Progenitor cell of endocrine pancreas (in vitro differentiated cells): ENCODE measurements around the gene TMEM176B. TPM values are rescaled to one million over a fixed set of nuclear protein-coding genes. Genes with fewer than 3 reads are reported as not detected.

Experiments
- DNase-seq: peaks from one replicate; pipeline ENCODE4 v3.0.0; 2021; ENCODE audit warnings: low spot score; ENCODE audit not compliant: unreplicated experiment
- H3K27ac Mint-ChIP-seq: 2 replicates; pipeline ENCODE4 v1.8.0; 2021; ENCODE audit warnings: mild to moderate bottlenecking, moderate library complexity, mixed read lengths
- H3K27me3 Mint-ChIP-seq: 2 replicates; pipeline ENCODE4 v1.8.0; 2021; ENCODE audit warnings: mixed read lengths
- H3K36me3 Mint-ChIP-seq: 2 replicates; pipeline ENCODE4 v1.8.0; 2022; ENCODE audit warnings: mixed read lengths; ENCODE audit not compliant: insufficient read depth
- H3K4me1 Mint-ChIP-seq: 2 replicates; pipeline ENCODE4 v1.8.0; 2021; ENCODE audit warnings: low read depth, mixed read lengths
- H3K4me3 Mint-ChIP-seq: 2 replicates; pipeline ENCODE4 v1.8.0; 2021; ENCODE audit warnings: low read depth, mild to moderate bottlenecking, moderate library complexity, mixed read lengths
- H3K9me3 Mint-ChIP-seq: 2 replicates; pipeline ENCODE4 v1.8.0; 2021; ENCODE audit warnings: low read depth, mixed read lengths
- total RNA-seq: library from RNA; stranded (reverse); gene quantifications from 2 replicates; pipeline ENCODE4 v1.2.1, GENCODE V29; 2021
- TF ChIP-seq, protein P1 (sequence below): fragments of 200-600 bp; sonication (generic); IDR thresholded peaks from one replicate; pipeline ENCODE4 v1.5.0; 2021; ENCODE audit warnings: antibody characterized with exemption, mild to moderate bottlenecking; ENCODE audit not compliant: unreplicated experiment

The TMEM176B gene
- total RNA-seq, 1 donor from 2014 or later = 8.9 TPM

GRCh38 chr7:150835702-150836280 lies 35.6 kb upstream of the TMEM176B start:
- peaks cover 17% of the 10 kb centered on the region for H3K4me1 Mint-ChIP-seq
- H3K27me3 Mint-ChIP-seq = no peaks in the 10 kb centered on the region
- TF ChIP-seq, protein P1, sequence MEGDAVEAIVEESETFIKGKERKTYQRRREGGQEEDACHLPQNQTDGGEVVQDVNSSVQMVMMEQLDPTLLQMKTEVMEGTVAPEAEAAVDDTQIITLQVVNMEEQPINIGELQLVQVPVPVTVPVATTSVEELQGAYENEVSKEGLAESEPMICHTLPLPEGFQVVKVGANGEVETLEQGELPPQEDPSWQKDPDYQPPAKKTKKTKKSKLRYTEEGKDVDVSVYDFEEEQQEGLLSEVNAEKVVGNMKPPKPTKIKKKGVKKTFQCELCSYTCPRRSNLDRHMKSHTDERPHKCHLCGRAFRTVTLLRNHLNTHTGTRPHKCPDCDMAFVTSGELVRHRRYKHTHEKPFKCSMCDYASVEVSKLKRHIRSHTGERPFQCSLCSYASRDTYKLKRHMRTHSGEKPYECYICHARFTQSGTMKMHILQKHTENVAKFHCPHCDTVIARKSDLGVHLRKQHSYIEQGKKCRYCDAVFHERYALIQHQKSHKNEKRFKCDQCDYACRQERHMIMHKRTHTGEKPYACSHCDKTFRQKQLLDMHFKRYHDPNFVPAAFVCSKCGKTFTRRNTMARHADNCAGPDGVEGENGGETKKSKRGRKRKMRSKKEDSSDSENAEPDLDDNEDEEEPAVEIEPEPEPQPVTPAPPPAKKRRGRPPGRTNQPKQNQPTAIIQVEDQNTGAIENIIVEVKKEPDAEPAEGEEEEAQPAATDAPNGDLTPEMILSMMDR = no peak
- H3K4me3 Mint-ChIP-seq = no peak overlapping the region
- DNase-seq = no peak
- H3K27ac Mint-ChIP-seq = no peak overlapping the region
- peaks cover 2% of the 10 kb centered on the region for H3K36me3 Mint-ChIP-seq
- peaks cover 6% of the 10 kb centered on the region for H3K9me3 Mint-ChIP-seq

DNA sequence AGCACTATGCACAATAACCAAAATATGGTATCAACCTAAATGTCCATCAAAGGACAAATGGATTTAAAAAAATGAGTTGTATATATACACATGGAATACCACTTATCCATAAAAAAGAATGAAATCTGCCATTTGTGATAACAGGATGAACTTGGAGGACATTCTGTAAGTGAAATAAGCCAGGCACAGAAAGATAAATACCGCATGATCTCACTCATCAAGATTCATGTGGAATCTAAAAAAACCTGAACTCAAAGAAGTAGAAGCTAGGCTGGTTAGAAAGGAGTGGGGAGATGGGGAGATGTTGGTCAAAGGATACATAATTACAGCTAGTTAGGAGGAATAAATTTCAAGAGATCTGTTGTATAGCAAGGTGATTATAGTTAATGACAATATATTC lies 34.9 kb upstream of the TMEM176B start:
- H3K4me3 Mint-ChIP-seq = no peak overlapping the region
- TF ChIP-seq, protein P1 = no peak
- no peak overlapping the region for H3K27ac Mint-ChIP-seq
- no peaks in the 10 kb centered on the region for H3K27me3 Mint-ChIP-seq
- H3K9me3 Mint-ChIP-seq = peaks cover 11% of the 10 kb centered on the region
- H3K36me3 Mint-ChIP-seq = peaks cover 2% of the 10 kb centered on the region
- no peak for DNase-seq
- H3K4me1 Mint-ChIP-seq = peaks cover 19% of the 10 kb centered on the region

GRCh38 chr7:150831851-150832250 lies 31.7 kb upstream of the TMEM176B start:
- Mint-ChIP-seq H3K27ac (no peak overlapping the region), H3K9me3 (peaks cover 11% of the 10 kb centered on the region), H3K4me3 (no peak overlapping the region), H3K27me3 (no peaks in the 10 kb centered on the region), H3K4me1 (peaks cover 19% of the 10 kb centered on the region), H3K36me3 (peaks cover 2% of the 10 kb centered on the region)
- no peak for DNase-seq
- TF ChIP-seq, protein P1 = no peak

DNA sequence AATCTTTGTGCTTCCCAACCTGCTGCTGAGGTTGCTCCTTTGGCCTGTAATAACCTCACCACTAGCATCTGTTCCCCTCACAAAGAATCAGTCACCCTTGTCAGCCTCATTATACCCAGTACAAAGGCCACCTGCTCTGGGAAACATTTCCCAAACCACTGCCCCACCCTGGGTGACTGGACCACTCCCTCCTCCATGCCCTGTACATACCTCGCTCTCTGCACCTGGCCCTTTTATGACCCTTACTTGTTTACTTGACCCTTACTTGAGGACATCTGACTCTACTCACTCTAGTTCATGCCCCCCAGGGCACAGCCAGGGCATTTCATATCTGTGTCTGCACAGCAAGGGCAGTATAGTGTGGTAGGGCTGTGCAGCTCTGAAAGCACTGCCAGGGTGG lies 30.8 kb upstream of the TMEM176B start:
- peaks cover 11% of the 10 kb centered on the region for H3K9me3 Mint-ChIP-seq
- DNase-seq = no peak
- H3K4me1 Mint-ChIP-seq = peaks cover 19% of the 10 kb centered on the region
- TF ChIP-seq, protein P1 = no peak
- H3K27me3 Mint-ChIP-seq = no peaks in the 10 kb centered on the region
- H3K4me3 Mint-ChIP-seq = no peak overlapping the region
- H3K27ac Mint-ChIP-seq = peak overlapping the region; percentile 94
- H3K36me3 Mint-ChIP-seq = peaks cover 2% of the 10 kb centered on the region

DNA sequence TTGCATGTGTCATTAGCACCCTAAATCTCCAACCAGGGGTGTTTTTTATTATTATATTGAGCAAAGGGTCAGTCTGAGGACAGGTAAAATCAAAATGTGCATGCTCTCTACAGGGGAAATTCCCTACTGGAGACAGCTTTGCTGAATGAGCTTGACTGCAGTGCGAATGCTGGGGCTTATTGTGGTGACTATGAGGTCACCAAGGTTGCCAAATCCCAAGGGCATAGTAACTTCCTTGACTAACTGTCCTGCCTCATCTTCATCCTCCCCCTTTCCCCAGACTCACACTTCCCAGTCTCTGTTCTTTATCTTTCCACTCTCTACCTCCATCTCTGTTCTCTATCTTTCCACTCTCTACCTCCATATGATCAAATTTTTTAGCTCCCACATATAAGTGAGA lies 29.3 kb upstream of the TMEM176B start:
- H3K9me3 Mint-ChIP-seq = peaks cover 11% of the 10 kb centered on the region
- no peaks in the 10 kb centered on the region for H3K27me3 Mint-ChIP-seq
- peaks cover 7% of the 10 kb centered on the region for H3K36me3 Mint-ChIP-seq
- H3K27ac Mint-ChIP-seq = no peak overlapping the region
- H3K4me3 Mint-ChIP-seq = no peak overlapping the region
- TF ChIP-seq, protein P1 = no peak
- no peak for DNase-seq
- peaks cover 20% of the 10 kb centered on the region for H3K4me1 Mint-ChIP-seq
